ENCODE data around the gene MSANTD3.

The MSANTD3 gene

GRCh38 chr9:100465761-100466160 lies 38.8 kb downstream of the MSANTD3 start:
- no peak for DNase-seq (ENCODE audit: low read depth)

- DNase-seq (ENCODE audit: low read depth), result no peak
Observed at GRCh38 chr9:100466171-100466828, 39.4 kb downstream of the MSANTD3 start.

- DNase-seq (ENCODE audit: low read depth), result no peak
Observed at GRCh38 chr9:100466829-100467221, 39.9 kb downstream of the MSANTD3 start.

- no peak for DNase-seq (ENCODE audit: low read depth)
Observed at GRCh38 chr9:100468041-100468440, 41.1 kb downstream of the MSANTD3 start.

- DNase-seq (ENCODE audit: low read depth), result no peak
Observed at GRCh38 chr9:100472268-100472667, 45.3 kb downstream of the MSANTD3 start.

- no peak for DNase-seq (ENCODE audit: low read depth)
Observed at GRCh38 chr9:100472788-100473275, 45.9 kb downstream of the MSANTD3 start, which contains the start of gene TMEFF1. Gene TMEFF1, plus strand, starts transcription at chr9:100473149. Its CDS starts 396 bp downstream, at chr9:100473545.

GRCh38 chr9:100473276-100474081 lies 46.5 kb downstream of the MSANTD3 start:
- no peak for DNase-seq (ENCODE audit: low read depth)

- DNase-seq (ENCODE audit: low read depth), result no peak
Observed at GRCh38 chr9:100474082-100474923, 47.4 kb downstream of the MSANTD3 start.

- no peak for DNase-seq (ENCODE audit: low read depth)
Observed at GRCh38 chr9:100474924-100475276, 48.0 kb downstream of the MSANTD3 start.

- no peak for DNase-seq (ENCODE audit: low read depth)
Observed at GRCh38 chr9:100477241-100477640, 50.3 kb downstream of the MSANTD3 start.

- DNase-seq (ENCODE audit: low read depth), result no peak
Observed at GRCh38 chr9:100478192-100478591, 51.2 kb downstream of the MSANTD3 start.

GRCh38 chr9:100479820-100480219 lies 52.9 kb downstream of the MSANTD3 start:
- no peak for DNase-seq (ENCODE audit: low read depth)

- no peak for DNase-seq (ENCODE audit: low read depth)
Observed at GRCh38 chr9:100485196-100485595, 58.3 kb downstream of the MSANTD3 start.

GRCh38 chr9:100486479-100487176 lies 59.7 kb downstream of the MSANTD3 start:
- DNase-seq (ENCODE audit: low read depth), result no peak

- no peak for DNase-seq (ENCODE audit: low read depth)
Observed at GRCh38 chr9:100488177-100488576, 61.2 kb downstream of the MSANTD3 start.

GRCh38 chr9:100489836-100490235 lies 62.9 kb downstream of the MSANTD3 start:
- DNase-seq (ENCODE audit: low read depth), result no peak

GRCh38 chr9:100492952-100493351 lies 66.0 kb downstream of the MSANTD3 start:
- no peak for DNase-seq (ENCODE audit: low read depth)

GRCh38 chr9:100498592-100498991 lies 71.6 kb downstream of the MSANTD3 start:
- DNase-seq (ENCODE audit: low read depth), result no peak

GRCh38 chr9:100499460-100499859 lies 72.5 kb downstream of the MSANTD3 start:
- DNase-seq (ENCODE audit: low read depth), result no peak

- DNase-seq (ENCODE audit: low read depth), result no peak
Observed at GRCh38 chr9:100499866-100500265, 72.9 kb downstream of the MSANTD3 start.
